ENCODE results near the gene JAK3. TPM values are rescaled to one million over a fixed set of nuclear protein-coding genes. Genes with fewer than 3 reads are reported as not detected.
"Not testable (repeated sequence)": the region's sequence is repeated elsewhere in the genome, so short reads cannot be mapped to it uniquely, and the experiment has no call there.

The JAK3 gene
- total and polyA plus RNA-seq, 10 of the 15 experiments (the other 5 are each of a cell fraction or from before 2014, with no cell fraction given) = 7.8 to 67.9 (median 33.3) TPM

GRCh38 chr19:17778251-17778967, 69.4 kb downstream of the JAK3 start:
- TF ChIP-seq IKZF1 (conservative IDR thresholded peaks at IDR 0.05) = no peak
- no peak for TF ChIP-seq EED (IDR thresholded peaks at IDR 0.05; ENCODE audit: low read depth)
- no peak for TF ChIP-seq ZBTB33 (IDR thresholded peaks at IDR 0.05)
- TF ChIP-seq, protein P1, sequence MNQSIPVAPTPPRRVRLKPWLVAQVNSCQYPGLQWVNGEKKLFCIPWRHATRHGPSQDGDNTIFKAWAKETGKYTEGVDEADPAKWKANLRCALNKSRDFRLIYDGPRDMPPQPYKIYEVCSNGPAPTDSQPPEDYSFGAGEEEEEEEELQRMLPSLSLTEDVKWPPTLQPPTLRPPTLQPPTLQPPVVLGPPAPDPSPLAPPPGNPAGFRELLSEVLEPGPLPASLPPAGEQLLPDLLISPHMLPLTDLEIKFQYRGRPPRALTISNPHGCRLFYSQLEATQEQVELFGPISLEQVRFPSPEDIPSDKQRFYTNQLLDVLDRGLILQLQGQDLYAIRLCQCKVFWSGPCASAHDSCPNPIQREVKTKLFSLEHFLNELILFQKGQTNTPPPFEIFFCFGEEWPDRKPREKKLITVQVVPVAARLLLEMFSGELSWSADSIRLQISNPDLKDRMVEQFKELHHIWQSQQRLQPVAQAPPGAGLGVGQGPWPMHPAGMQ (IDR thresholded peaks at IDR 0.05; ENCODE audit: borderline replicate concordance) = no peak
- TF ChIP-seq WRNIP1 (IDR thresholded peaks at IDR 0.05; ENCODE audit: borderline replicate concordance, low read depth, low read length) = no peak
- TF ChIP-seq YY1 (IDR thresholded peaks at IDR 0.05; ENCODE audit: low read depth, low read length) = no peak
- TF ChIP-seq TCF12 (IDR thresholded peaks at IDR 0.05; ENCODE audit: low read depth, low read length) = no peak
- no peak for TF ChIP-seq NFYB (IDR thresholded peaks at IDR 0.05; ENCODE audit: insufficient read depth, low read depth, low read length)
- TF ChIP-seq CBX5 (IDR thresholded peaks at IDR 0.05; ENCODE audit: low read depth) = no peak
- no peak for TF ChIP-seq POLR2AphosphoS2 (IDR thresholded peaks at IDR 0.05; ENCODE audit: low read depth, low read length)
- no peak for TF ChIP-seq E2F4 (IDR thresholded peaks at IDR 0.05; ENCODE audit: low read depth, low read length)
- BruUV-seq (replicated peaks) = no TSS peak
- DNase-seq (ENCODE audit: low read depth, low spot score) (no peak), FAIRE-seq (no peak), ATAC-seq (peak; percentile 54)
- Histone ChIP-seq H3K4me3 (no peak overlapping the region), H3K4me1 (ENCODE audit: control insufficient read depth, insufficient read depth, low read length) (peaks cover 20% of the 10 kb centered on the region), H3K27ac (ENCODE audit: control insufficient read depth, insufficient read depth) (no peak overlapping the region), H3K79me2 (ENCODE audit: control insufficient read depth, insufficient read depth, low read length) (no peaks in the 10 kb centered on the region), H3K9ac (ENCODE audit: control insufficient read depth, insufficient read depth, low read length) (no peak overlapping the region), H2AFZ (ENCODE audit: control insufficient read depth, low read depth, low read length) (no peak overlapping the region), H3K9me3 (replicated peaks; ENCODE audit: control insufficient read depth, insufficient read depth, low read length) (no peaks in the 10 kb centered on the region), H3K27me3 (replicated peaks in 1 of 2; ENCODE audit: control insufficient read depth in 2 of 2, insufficient read depth in 2 of 2, low read length in 1 of 2) (no peaks in the 10 kb centered on the region), H4K20me1 (ENCODE audit: control insufficient read depth, insufficient read depth) (no peaks in the 10 kb centered on the region; the same call in 1 of the 2 replicates), H3K36me3 (ENCODE audit: control insufficient read depth in 2 of 2, insufficient read depth in 2 of 2, low read length in 1 of 2) (peaks cover 1 to 6% of the 10 kb centered on the region in 2 experiments; a peak in 3 of 4 replicates), H3K4me2 (ENCODE audit: control insufficient read depth, insufficient read depth) (no peak overlapping the region)
- ChIA-PET RAD21 (ENCODE audit: unreplicated experiment) (no interaction called here), CTCF (interaction anchor here (4.4 kb wide), 1 partner anchor 59 kb away, joined by 23 read pairs; the partner anchor contains the start of gene MAP1S), POLR2A (interaction anchor here (2.0 kb wide), 1 partner anchor 72 kb away, joined by 4 read pairs; no protein-coding TSS in a partner anchor), SMC1A (ENCODE audit: uncharacterized antibody, unreplicated experiment) (interaction anchor here (0.6 to 1.8 kb wide), 2 partner anchors 69 to 173 kb away, joined by 3 read pairs; no protein-coding TSS in a partner anchor)
- intact Hi-C loops (cut with micrococcal nuclease; ENCODE audit: unreplicated experiment) = loop anchor here (5.0 kb wide), 1 partner anchor 79 kb away; the partner anchor contains the start of gene RPL18A
- 86% methylated on average over 25 of the region's 37 CpGs for WGBS (ENCODE audit: insufficient coverage, insufficient replicate concordance, low lambda C conversion rate, missing lambda C conversion rate)
- in situ Hi-C loops (cut with MboI) = no loop called here

GRCh38 chr19:17777840-17778239, 69.9 kb downstream of the JAK3 start:
- in situ Hi-C loops (cut with MboI); FAIRE-seq; H2AFZ ChIP-seq (ENCODE audit: control insufficient read depth, low read depth, low read length); H3K9me3 ChIP-seq (replicated peaks; ENCODE audit: control insufficient read depth, insufficient read depth, low read length); H3K36me3 ChIP-seq (ENCODE audit: control insufficient read depth in 2 of 2, insufficient read depth in 2 of 2, low read length in 1 of 2); H4K20me1 ChIP-seq (ENCODE audit: control insufficient read depth, insufficient read depth); H3K4me2 ChIP-seq (ENCODE audit: control insufficient read depth, insufficient read depth); H3K27me3 ChIP-seq (replicated peaks in 1 of 2; ENCODE audit: control insufficient read depth in 2 of 2, insufficient read depth in 2 of 2, low read length in 1 of 2); H3K27ac ChIP-seq (ENCODE audit: control insufficient read depth, insufficient read depth); H3K4me3 ChIP-seq; H3K79me2 ChIP-seq (ENCODE audit: control insufficient read depth, insufficient read depth, low read length); DNase-seq (ENCODE audit: low read depth, low spot score); H3K9ac ChIP-seq (ENCODE audit: control insufficient read depth, insufficient read depth, low read length); BruUV-seq (replicated peaks); ATAC-seq: not testable (repeated sequence)
- H3K4me1 ChIP-seq (ENCODE audit: control insufficient read depth, insufficient read depth, low read length) = peaks cover 20% of the 10 kb centered on the region
- WGBS (ENCODE audit: insufficient coverage, insufficient replicate concordance, low lambda C conversion rate, missing lambda C conversion rate) = 92% methylated on average over 10 of the region's 10 CpGs
- ChIA-PET CTCF (interaction anchor here (0.6 to 4.4 kb wide), 3 partner anchors 12 to 75 kb away, joined by 3 to 28 read pairs (median 23); partner anchors contain the start of gene MAP1S), RAD21 (ENCODE audit: unreplicated experiment) (interaction anchor here (0.7 to 5.0 kb wide), 2 partner anchors 24 to 81 kb away, joined by 4 to 96 read pairs; partner anchors contain the start of gene FCHO1), SMC1A (ENCODE audit: uncharacterized antibody, unreplicated experiment) (interaction anchor here (1.8 to 2.6 kb wide), 3 partner anchors 26 to 172 kb away, joined by 3 to 19 read pairs (median 13); partner anchors contain the start of gene FCHO1), POLR2A (interaction anchor here (2.0 kb wide), 1 partner anchor 72 kb away, joined by 4 read pairs; no protein-coding TSS in a partner anchor)
- intact Hi-C loops (cut with micrococcal nuclease; ENCODE audit: unreplicated experiment) = loop anchor here (2.0 to 5.0 kb wide), 2 partner anchors 23 to 79 kb away; partner anchors contain the start of gene RPL18A

Measured in GM12878 (cell line).